Measurements from ENCODE around the gene SMIM33.
"Not testable (repeated sequence)": the region's sequence is repeated elsewhere in the genome, so short reads cannot be mapped to it uniquely, and the experiment has no call there.

SMIM33 gene

GRCh38 chr5:139482050-139482889 is 11.5 kb downstream of the SMIM33 start, which contains the start of gene STING1:
TSS of gene STING1 (minus strand) at chr5:139482758. CDS start at chr5:139481704, 1,054 bp downstream.
- DNase-seq (ENCODE audit: low read depth), result peak; percentile 89

GRCh38 chr5:139482890-139483208 is 12.0 kb downstream of the SMIM33 start:
- DNase-seq (ENCODE audit: low read depth), result not testable (repeated sequence)

GRCh38 chr5:139486201-139486600 is 15.4 kb downstream of the SMIM33 start:
- no peak for DNase-seq (ENCODE audit: low read depth)

GRCh38 chr5:139488260-139488659 is 17.5 kb downstream of the SMIM33 start:
- no peak for DNase-seq (ENCODE audit: low read depth)

GRCh38 chr5:139492700-139493192 is 21.9 kb downstream of the SMIM33 start:
- no peak for DNase-seq (ENCODE audit: low read depth)

- no peak for DNase-seq (ENCODE audit: low read depth)
These were observed 23.5 kb downstream of the SMIM33 start for GRCh38 chr5:139494256-139494655.

- no peak for DNase-seq (ENCODE audit: low read depth)
These were observed 24.0 kb downstream of the SMIM33 start for GRCh38 chr5:139494832-139495231.

GRCh38 chr5:139495638-139496435 is 25.0 kb downstream of the SMIM33 start:
- DNase-seq (ENCODE audit: low read depth), result no peak

- no peak for DNase-seq (ENCODE audit: low read depth)
These were observed 30.6 kb downstream of the SMIM33 start for GRCh38 chr5:139501381-139501780.

GRCh38 chr5:139503036-139503817 is 32.4 kb downstream of the SMIM33 start:
- DNase-seq (ENCODE audit: low read depth), result not testable (repeated sequence)

- DNase-seq (ENCODE audit: low read depth), result not testable (repeated sequence)
These were observed 33.1 kb downstream of the SMIM33 start for GRCh38 chr5:139503879-139504278.

GRCh38 chr5:139504722-139505121 is 33.9 kb downstream of the SMIM33 start:
- not testable (repeated sequence) for DNase-seq (ENCODE audit: low read depth)

- no peak for DNase-seq (ENCODE audit: low read depth)
These were observed 42.1 kb downstream of the SMIM33 start for GRCh38 chr5:139512786-139513390.

- not testable (repeated sequence) for DNase-seq (ENCODE audit: low read depth)
These were observed 42.6 kb downstream of the SMIM33 start for GRCh38 chr5:139513434-139513833.

GRCh38 chr5:139513852-139514485 is 43.2 kb downstream of the SMIM33 start:
- no peak for DNase-seq (ENCODE audit: low read depth)

GRCh38 chr5:139514486-139514856 is 43.7 kb downstream of the SMIM33 start:
- DNase-seq (ENCODE audit: low read depth), result no peak

- DNase-seq (ENCODE audit: low read depth), result no peak
These were observed 47.1 kb downstream of the SMIM33 start for GRCh38 chr5:139517683-139518564.
